Right lobe of liver (tissue), 6 donors: ENCODE results near the gene ALCAM. TPM values are rescaled to one million over a fixed set of nuclear protein-coding genes. Genes with fewer than 3 reads are reported as not detected.
A peak's percentile ranks its signal among the peaks of the same experiment; 100 is the strongest.

Experiments
- ATAC-seq, 4 donors: fragments of 200-7000 bp; cut with Tn5 transposase; one replicate each; pipeline ENCODE4 v1.9.1; 2020; ENCODE audit warnings: mild to moderate bottlenecking in 4 of 4, moderate library complexity in 4 of 4
- DNase-seq, 3 donors: peaks; one replicate each; pipeline ENCODE4 v3.0.0-alpha.2; 2020
- H3K27ac ChIP-seq, 3 donors: fragments of 200-600 bp; one replicate each; pipeline ENCODE4 v1.8.0; 2022
- H3K27me3 ChIP-seq, 2 donors: fragments of 200-600 bp; one replicate each; pipeline ENCODE4 v1.8.0; 2022
- H3K36me3 ChIP-seq, 4 donors: fragments of 200-600 bp; sonication (generic) in 1 of 4; one replicate each; pipeline versions ENCODE4 v1.5.1 to v1.8.0; 2017 to 2022; ENCODE audit warnings: control low read depth in 1 of 4
- H3K4me1 ChIP-seq, 4 donors: fragments of 200-600 bp; sonication (generic) in 1 of 4; one replicate each; pipeline versions ENCODE4 v1.5.1 to v1.8.0; 2017 to 2022; ENCODE audit warnings: control low read depth in 1 of 4
- H3K4me3 ChIP-seq, 3 donors: fragments of 200-600 bp; one replicate each; pipeline ENCODE4 v1.8.0; 2022
- H3K9me3 ChIP-seq, 4 donors: fragments of 200-600 bp; sonication (generic) in 1 of 4; one replicate each; pipeline versions ENCODE4 v1.5.1 to v1.8.0; 2017 to 2022; ENCODE audit warnings: control low read depth in 1 of 4
- CTCF ChIP-seq, 4 donors: fragments of 200-600 bp in 3 of 4; fragments of 450-650 bp in 1 of 4; IDR thresholded peaks; one replicate each; pipeline versions ENCODE4 v1.5.1 to v1.8.0; 2016 to 2022; ENCODE audit warnings: antibody characterized with exemption in 4 of 4, mild to moderate bottlenecking in 2 of 4
- POLR2A ChIP-seq: fragments of 450-650 bp; IDR thresholded peaks from one replicate; pipeline ENCODE4 v1.6.1; 2017; ENCODE audit warnings: antibody characterized with exemption, mild to moderate bottlenecking
- WGBS: methylation state at CpG from one replicate; pipeline ENCODE4 v1.1.6; 2018; ENCODE audit warnings: low coverage, low lambda C conversion rate; ENCODE audit not compliant: insufficient coverage; ENCODE audit errors: missing lambda C conversion rate; 5-methylcytosine and 5-hydroxymethylcytosine counted together
- intact Hi-C, 2 donors: fragments of 100-400 bp; cut with DNase I; formaldehyde crosslinking; loops; one replicate each; pipeline versions ENCODE4 v1.11.2 to v1.14.1; 2022
- total RNA-seq, 6 experiments: library from RNA; depleted of rRNA in 2 of 6; stranded (reverse); fragments of >200 nt in 2 of 6; fragmentation: NEBNext Ultra II Directional in 3 of 6; extraction: Animal tissue kit (Norgen Biotek cat#: 25700) in 3 of 6; gene quantifications; one replicate each; pipeline versions ENCODE4 v1.1.0 to v1.2.4, GENCODE V29; 2016 to 2023
- donor health status: DM: no; HTN: yes; CAD: no.
- donor health status: DM: no; HTN: no; CAD: no.
- donor health status: DM: no; HTN: no; CAD: no.
- donor health status: DM: no; HTN: yes; CAD: no.
- donor health status: DM: no; HTN: yes; CAD: no.

ALCAM gene
- total RNA-seq, 6 experiments from 2014 or later, result 21.9 to 43.4 (median 34.5) TPM

- intact Hi-C loops, result no loop called here
- WGBS, result 91% methylated on average over 3 of the region's 3 CpGs
- no peak for ATAC-seq
- Histone ChIP-seq H3K4me3 (no peak overlapping the region), H3K27ac (no peak overlapping the region), H3K27me3 (no peaks in the 10 kb centered on the region), H3K36me3 (no peaks in the 10 kb centered on the region), H3K9me3 (no peaks in the 10 kb centered on the region), H3K4me1 (no peaks in the 10 kb centered on the region)
- TF ChIP-seq CTCF (IDR thresholded peaks at IDR 0.05) (no peak), POLR2A (no peak)
- no peak for DNase-seq
These were observed 18.9 kb upstream of the ALCAM start for GRCh38 chr3:105347625-105348302.

GRCh38 chr3:105348307-105348706, 18.4 kb upstream of the ALCAM start:
- Histone ChIP-seq H3K36me3 (no peaks in the 10 kb centered on the region), H3K9me3 (no peaks in the 10 kb centered on the region), H3K27me3 (no peaks in the 10 kb centered on the region), H3K27ac (no peak overlapping the region), H3K4me1 (no peaks in the 10 kb centered on the region), H3K4me3 (no peak overlapping the region)
- TF ChIP-seq POLR2A, result no peak
- TF ChIP-seq CTCF (IDR thresholded peaks at IDR 0.05), result no peak
- intact Hi-C loops, result no loop called here
- no peak for ATAC-seq
- no peak for DNase-seq
- WGBS, result 50% methylated on average over 1 of the region's 1 CpG

DNA sequence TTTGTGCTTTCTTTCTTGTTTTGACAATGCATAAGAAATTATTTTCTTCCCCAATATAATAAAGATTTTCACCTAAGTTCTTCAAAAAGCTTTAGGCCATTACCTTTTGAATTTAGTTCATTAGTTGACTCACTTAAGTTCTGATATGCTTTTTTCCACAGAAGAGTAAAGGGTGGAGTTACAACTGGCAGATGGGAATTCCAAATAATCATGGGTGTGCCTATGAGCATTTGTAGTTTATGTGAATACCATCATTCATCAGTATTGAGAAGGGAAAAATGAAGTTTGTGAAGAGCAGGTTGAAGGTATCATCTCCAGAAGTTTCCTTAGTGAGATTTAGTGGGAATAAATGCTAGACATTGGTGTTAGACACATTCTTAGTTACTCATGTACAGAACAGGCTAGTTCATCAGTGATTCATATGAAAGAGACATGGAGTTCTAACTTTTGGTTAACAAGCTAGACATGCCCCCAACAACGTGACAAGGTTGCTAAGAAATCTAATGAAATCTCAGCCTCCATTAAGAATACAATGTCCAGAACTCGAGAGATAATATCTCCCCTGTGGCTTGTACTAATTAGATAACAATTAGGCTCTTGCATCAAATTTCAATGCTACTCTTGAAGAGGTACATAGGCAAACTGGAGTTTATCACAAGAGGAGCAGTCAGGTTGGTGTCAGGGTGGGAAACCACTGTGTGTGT, 16.9 kb upstream of the ALCAM start:
- 57% methylated on average over 2 of the region's 2 CpGs for whole genome bisulfite sequencing
- no peak for ATAC-seq

GRCh38 chr3:105351821-105352220, 14.9 kb upstream of the ALCAM start:
- Histone ChIP-seq H3K36me3 (no peaks in the 10 kb centered on the region), H3K4me3 (no peak overlapping the region), H3K9me3 (no peaks in the 10 kb centered on the region), H3K4me1 (no peaks in the 10 kb centered on the region), H3K27ac (no peak overlapping the region), H3K27me3 (no peaks in the 10 kb centered on the region)
- ATAC-seq (peak in 1 of 4 donors; percentile 52), DNase-seq (no peak)
- TF ChIP-seq CTCF (IDR thresholded peaks at IDR 0.05) (no peak), POLR2A (no peak)
- intact Hi-C loops, result no loop called here
- 60% methylated on average over 2 of the region's 2 CpGs for WGBS

More for the DNA sequence above, 16.9 kb upstream of the ALCAM start:
- no peaks in the 10 kb centered on the region for H3K4me1 ChIP-seq
- no peaks in the 10 kb centered on the region for H3K36me3 ChIP-seq
- no peak for TF ChIP-seq POLR2A
- TF ChIP-seq CTCF (IDR thresholded peaks at IDR 0.05), result no peak
- no peak for DNase-seq
- H3K9me3 ChIP-seq, result no peaks in the 10 kb centered on the region
- no peak overlapping the region for H3K4me3 ChIP-seq
- H3K27me3 ChIP-seq, result no peaks in the 10 kb centered on the region
- no peak overlapping the region for H3K27ac ChIP-seq
- intact Hi-C loops, result no loop called here
